ENCODE measurements around the gene LRRC4B. TPM values are rescaled to one million over a fixed set of nuclear protein-coding genes. Genes with fewer than 3 reads are reported as not detected.
"Not testable (repeated sequence)": the region's sequence is repeated elsewhere in the genome, so short reads cannot be mapped to it uniquely, and the experiment has no call there.

LRRC4B gene, protein sequence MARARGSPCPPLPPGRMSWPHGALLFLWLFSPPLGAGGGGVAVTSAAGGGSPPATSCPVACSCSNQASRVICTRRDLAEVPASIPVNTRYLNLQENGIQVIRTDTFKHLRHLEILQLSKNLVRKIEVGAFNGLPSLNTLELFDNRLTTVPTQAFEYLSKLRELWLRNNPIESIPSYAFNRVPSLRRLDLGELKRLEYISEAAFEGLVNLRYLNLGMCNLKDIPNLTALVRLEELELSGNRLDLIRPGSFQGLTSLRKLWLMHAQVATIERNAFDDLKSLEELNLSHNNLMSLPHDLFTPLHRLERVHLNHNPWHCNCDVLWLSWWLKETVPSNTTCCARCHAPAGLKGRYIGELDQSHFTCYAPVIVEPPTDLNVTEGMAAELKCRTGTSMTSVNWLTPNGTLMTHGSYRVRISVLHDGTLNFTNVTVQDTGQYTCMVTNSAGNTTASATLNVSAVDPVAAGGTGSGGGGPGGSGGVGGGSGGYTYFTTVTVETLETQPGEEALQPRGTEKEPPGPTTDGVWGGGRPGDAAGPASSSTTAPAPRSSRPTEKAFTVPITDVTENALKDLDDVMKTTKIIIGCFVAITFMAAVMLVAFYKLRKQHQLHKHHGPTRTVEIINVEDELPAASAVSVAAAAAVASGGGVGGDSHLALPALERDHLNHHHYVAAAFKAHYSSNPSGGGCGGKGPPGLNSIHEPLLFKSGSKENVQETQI
- total RNA-seq = not detected

DNA sequence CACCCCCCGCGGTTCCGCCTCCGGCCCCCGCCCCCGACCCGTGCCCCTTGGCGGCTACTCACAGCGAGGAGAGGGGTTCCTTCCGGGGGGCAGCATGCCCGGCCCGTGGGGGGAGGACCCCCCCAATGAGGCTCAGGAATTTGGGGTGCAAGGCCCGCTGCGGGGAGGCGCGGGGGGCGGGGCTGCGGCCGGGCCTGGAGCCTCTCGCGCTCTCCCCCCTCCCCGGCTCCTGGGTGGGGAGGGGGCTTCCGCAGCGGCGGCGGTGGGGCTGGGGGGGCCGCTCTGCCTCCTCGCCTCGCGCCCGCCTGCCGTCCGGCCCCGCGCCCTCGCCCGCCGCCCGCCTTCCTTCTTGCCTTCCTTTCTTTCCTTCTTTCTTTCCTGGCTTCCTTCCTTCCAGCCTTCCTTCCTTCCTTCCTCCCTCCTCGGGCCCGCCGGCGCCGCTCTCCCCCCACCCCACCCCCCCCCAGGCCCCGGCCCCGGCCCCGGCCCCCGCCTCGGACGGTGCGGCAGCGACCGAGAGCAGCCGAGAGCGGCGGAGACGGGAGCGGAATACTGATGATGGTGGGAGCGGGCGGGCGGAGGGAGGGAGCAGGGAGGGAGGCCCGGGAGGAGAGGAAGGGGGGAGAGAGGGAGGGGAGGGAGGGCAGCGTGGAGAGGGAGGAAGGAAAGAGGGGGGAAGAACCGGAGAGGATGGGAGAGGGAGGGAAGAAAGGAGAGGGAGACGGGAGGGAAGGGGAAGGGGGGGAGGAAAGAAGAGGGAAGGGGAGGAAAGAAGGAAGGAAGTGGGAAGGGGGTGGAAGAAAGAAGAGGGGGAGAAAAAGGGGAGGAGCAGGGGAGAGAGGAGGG lies at the start of gene LRRC4B:
LRRC4B (minus strand) TSS at position 554 of the 846 bp plus-strand sequence. CDS start 19,597 bp downstream, outside the sequence.
- Histone ChIP-seq H3K9me3 (ENCODE audit: low read depth, low read length) (no peaks in the 10 kb centered on the region), H3K4me1 (ENCODE audit: insufficient read depth, low read length) (no peaks in the 10 kb centered on the region), H3K27me3 (ENCODE audit: insufficient read depth, low read length) (peaks cover 18% of the 10 kb centered on the region), H3K4me3 (ENCODE audit: low read length) (no peak within 1 kb of the TSS)

DNA sequence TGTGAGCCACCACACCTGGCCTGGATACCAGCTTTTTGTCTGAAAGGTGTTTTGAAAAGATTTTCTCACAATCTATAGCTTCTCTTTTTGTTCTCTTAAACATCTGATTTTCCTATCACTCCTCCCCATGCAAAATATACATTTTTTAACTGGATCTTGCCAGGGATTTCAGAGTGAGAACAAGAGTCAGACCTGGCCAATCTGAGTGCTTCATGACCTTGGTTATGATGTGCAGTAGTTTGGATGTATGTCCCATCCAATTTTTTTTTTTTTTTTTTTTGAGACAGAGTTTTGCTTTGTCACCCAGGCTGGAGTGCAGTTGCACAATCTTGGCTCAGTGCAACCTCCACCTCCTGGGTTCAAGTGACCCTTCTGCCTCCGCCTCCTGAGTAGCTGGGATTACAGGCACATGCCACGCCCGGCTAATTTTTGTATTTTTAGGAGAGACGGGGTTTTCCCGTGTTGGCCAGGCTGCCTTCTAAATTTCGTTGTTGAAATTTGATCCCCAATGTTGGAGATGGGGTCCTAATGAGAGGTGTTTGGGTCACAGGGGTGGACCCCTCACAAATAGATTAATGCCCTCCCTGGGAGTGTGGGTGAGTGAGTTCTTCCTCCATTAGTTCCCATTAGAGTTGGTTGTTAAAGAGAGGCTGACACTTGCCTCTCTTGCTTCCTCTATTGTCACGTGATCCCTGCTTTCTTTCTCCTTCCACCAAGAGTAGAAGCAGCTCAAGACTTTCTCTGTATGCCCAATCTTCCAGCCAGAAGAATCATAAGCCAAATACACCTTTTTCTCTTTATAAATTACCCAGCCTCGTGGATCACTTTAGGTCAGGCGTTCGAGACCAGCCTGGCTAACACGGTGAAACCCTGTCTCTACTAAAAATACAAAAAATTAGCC lies 44.5 kb upstream of the LRRC4B start:
- H3K4me3 ChIP-seq (ENCODE audit: low read length); H3K9me3 ChIP-seq (ENCODE audit: low read depth, low read length); H3K4me1 ChIP-seq (ENCODE audit: insufficient read depth, low read length); H3K27me3 ChIP-seq (ENCODE audit: insufficient read depth, low read length): not testable (repeated sequence)

DNA sequence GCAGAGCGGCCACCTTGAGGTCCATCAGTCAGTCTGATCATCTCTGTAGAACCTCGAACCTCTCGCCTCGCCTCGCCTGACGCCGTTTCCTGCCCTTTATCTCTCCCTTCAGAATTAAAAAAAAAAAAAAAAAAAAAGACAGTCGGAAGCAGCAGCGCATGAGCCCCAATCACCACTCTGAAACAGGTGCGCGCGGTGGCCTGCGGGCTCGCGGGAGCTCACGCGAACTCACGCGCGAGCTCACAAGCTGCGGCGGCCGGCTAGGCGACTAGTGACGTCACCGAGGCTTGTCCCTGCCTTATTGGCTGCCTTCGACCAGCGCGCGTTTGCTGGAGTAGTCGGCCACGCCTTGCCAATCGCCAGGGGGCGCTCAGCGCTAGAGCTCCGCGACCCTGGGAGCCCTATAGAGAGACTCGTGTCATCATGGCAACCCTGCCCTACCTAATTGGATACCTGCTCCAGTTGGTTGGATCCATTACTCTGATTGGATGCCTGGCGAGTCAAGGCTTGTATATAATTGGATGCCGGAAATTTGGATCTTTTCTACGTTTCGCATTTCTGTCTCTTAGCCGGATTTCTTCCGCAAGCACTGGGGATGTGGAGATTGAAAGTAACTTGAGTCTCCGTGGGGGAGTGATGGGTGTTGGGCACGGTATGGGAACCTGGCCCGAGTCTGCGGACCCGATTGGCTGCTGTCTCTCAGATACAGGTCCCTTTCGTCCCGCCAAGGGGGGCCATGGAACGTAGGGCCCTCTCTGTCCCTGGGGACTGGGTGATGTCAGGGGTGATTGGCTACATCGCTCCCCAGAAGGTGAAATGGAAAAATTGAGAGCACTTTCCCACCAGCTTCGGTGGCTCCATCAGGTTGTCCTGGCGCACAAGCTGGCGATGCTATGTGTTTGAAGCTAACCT lies 39.9 kb upstream of the LRRC4B start:
- Histone ChIP-seq H3K9me3 (ENCODE audit: low read depth, low read length) (no peaks in the 10 kb centered on the region), H3K4me1 (ENCODE audit: insufficient read depth, low read length) (peaks cover 10% of the 10 kb centered on the region), H3K27me3 (ENCODE audit: insufficient read depth, low read length) (no peaks in the 10 kb centered on the region), H3K4me3 (ENCODE audit: low read length) (no peak overlapping the region)

DNA sequence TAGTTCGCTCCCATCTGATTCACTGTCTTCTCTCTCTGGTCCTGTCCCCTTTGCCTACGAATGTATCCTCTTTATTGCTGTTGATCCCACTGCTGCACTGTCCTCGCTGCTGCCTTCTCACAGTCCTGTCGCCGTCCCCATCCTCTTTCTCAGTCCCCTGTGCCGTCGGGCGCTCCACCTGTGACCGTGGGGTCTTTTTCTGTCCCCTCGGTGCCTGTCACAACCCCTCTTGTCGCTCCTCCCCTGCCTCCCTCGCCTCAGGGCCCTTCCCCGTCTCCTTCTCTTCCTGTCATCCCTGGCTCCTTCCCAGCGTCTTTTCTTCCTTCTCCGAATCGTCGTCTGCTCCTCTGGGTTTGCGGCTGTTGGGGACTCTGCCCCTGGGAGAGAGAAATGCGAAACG lies 39.2 kb upstream of the LRRC4B start:
- H3K4me3 ChIP-seq (ENCODE audit: low read length) = no peak overlapping the region
- peaks cover 10% of the 10 kb centered on the region for H3K4me1 ChIP-seq (ENCODE audit: insufficient read depth, low read length)
- peaks cover 4% of the 10 kb centered on the region for H3K27me3 ChIP-seq (ENCODE audit: insufficient read depth, low read length)
- H3K9me3 ChIP-seq (ENCODE audit: low read depth, low read length) = no peaks in the 10 kb centered on the region

DNA sequence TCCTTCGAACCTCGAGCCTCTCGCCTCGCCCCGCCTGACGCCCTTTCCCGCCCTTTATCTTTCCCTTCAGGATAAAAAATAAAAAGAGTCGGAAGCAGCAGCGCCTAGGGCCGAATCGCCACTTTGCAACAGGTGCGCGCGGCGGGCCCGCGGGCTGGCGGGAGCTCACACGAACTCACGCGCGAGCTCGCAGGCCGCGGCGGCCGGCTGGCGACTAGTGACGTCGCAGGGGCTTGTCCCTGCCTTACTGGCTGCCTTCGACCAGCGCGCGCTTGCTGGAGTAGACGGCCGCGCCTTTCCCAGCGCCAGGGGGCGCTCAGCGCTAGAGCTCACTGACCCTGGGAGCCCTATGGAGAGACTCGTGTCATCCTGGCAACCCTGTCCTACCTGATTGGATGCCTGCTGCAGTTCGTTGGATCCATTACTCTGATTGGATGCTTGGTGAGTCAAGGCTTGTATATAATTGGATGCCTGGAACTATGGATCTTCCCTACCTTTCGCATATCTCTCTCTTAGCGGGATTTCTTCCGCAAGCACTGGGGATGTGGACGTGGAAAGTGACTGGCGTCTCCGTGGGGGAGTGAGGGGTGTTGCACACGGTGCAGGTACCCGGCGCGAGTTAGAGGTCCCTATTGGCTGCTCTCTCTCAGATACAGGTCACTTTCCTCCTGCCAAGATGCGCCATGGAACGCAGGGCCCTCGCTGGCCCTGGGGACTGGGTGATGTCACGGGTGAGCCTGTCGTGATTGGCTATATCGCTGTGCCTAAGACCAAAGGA lies 38.0 kb upstream of the LRRC4B start:
- not testable (repeated sequence) for H3K9me3 ChIP-seq (ENCODE audit: low read depth, low read length); H3K27me3 ChIP-seq (ENCODE audit: insufficient read depth, low read length); H3K4me1 ChIP-seq (ENCODE audit: insufficient read depth, low read length); H3K4me3 ChIP-seq (ENCODE audit: low read length)

DNA sequence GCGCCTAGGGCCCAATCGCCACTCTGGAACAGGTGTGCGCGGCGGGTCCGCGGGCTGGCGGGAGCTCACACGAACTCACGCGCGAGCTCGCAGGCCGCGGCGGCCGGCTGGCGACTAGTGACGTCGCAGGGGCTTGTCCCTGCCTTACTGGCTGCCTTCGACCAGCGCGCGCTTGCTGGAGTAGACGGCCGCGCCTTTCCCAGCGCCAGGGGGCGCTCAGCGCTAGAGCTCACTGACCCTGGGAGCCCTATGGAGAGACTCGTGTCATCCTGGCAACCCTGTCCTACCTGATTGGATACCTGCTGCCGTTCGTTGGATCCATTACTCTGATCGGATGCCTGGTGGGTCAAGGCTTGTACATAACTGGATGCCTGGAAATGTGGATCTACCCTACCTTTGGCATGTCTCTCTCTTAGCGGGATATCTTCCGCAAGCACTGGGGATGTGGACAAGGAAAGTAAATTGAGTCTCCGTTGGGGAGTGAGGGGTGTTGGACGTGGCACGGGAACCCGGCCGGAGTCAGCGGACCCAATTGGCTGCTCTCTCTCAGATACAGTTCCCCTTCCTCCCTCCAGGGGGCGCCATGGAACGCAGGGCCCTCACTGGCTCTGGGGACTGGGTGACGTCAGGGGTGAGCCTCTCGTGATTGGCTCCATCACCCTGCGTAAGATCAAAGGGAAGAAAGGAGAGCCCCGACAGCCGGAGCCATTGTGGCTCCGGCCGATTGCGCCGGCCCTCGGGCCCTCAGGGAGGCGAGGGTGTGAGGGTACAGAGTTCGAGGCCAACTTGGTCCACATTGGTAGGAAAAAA lies 36.2 kb upstream of the LRRC4B start:
- not testable (repeated sequence) for H3K9me3 ChIP-seq (ENCODE audit: low read depth, low read length); H3K27me3 ChIP-seq (ENCODE audit: insufficient read depth, low read length); H3K4me3 ChIP-seq (ENCODE audit: low read length); H3K4me1 ChIP-seq (ENCODE audit: insufficient read depth, low read length)

DNA sequence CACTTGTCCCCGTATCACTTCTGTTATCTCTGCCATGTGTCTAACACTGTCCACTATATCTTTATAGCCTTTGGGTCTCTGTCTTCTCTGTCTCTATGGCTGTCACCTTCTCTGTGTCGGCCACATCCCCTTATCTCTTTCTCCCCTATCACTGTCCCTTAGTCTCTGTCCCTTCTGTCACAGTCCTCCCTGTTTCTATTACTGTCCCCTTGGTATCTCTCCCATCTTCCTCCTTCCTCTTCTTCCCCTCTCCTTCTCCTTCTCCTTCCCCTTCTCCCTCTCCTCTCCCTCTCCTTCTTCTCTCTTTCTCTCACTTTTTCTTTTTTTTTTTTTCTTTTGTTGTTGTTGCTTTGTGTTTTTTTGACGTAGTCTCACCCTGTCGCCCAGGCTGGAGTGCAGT lies 34.7 kb upstream of the LRRC4B start:
- peaks cover 4% of the 10 kb centered on the region for H3K27me3 ChIP-seq (ENCODE audit: insufficient read depth, low read length)
- no peaks in the 10 kb centered on the region for H3K9me3 ChIP-seq (ENCODE audit: low read depth, low read length)
- peaks cover 5% of the 10 kb centered on the region for H3K4me1 ChIP-seq (ENCODE audit: insufficient read depth, low read length)
- H3K4me3 ChIP-seq (ENCODE audit: low read length) = no peak overlapping the region

DNA sequence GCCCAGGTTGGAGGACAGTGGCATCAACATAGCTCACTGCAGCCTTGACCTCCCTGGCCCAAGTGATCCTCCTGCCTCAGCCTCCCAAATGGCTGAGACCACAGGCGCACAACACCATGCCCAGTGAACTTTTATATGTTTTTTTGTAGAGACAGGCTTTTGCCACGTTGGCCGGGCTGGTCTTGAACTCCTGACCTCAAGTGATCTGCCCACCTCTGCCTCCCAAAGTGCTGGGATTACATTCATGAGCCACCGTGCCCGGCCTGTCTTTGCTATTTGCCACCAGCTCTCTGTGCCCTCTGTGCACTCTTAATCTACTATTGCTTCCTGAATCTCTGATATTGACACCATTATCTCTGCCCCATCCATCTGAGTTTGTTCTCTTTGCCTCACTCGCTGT lies 34.3 kb upstream of the LRRC4B start:
- Histone ChIP-seq H3K9me3 (ENCODE audit: low read depth, low read length) (no peaks in the 10 kb centered on the region), H3K4me1 (ENCODE audit: insufficient read depth, low read length) (peaks cover 1% of the 10 kb centered on the region), H3K27me3 (ENCODE audit: insufficient read depth, low read length) (peaks cover 4% of the 10 kb centered on the region), H3K4me3 (ENCODE audit: low read length) (no peak overlapping the region)

DNA sequence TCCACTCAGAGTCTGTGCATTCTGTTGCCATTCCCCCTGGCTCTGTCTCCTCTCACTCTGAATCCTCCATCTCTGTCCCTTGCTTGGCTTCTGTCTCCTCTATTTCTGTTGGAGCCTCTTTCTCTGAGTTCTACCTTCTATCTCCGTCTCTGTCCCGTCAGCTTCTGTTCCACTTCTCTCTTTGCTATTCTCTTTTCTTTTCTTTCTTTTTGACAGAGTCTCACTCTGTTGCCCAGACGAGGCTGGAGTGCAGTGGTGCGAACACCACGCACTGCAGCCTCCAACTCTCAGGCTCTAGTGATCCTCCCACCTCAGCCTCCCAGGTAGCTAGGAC lies 33.8 kb upstream of the LRRC4B start:
- Histone ChIP-seq H3K27me3 (ENCODE audit: insufficient read depth, low read length) (peaks cover 4% of the 10 kb centered on the region), H3K4me1 (ENCODE audit: insufficient read depth, low read length) (no peaks in the 10 kb centered on the region), H3K9me3 (ENCODE audit: low read depth, low read length) (no peaks in the 10 kb centered on the region), H3K4me3 (ENCODE audit: low read length) (no peak overlapping the region)

DNA sequence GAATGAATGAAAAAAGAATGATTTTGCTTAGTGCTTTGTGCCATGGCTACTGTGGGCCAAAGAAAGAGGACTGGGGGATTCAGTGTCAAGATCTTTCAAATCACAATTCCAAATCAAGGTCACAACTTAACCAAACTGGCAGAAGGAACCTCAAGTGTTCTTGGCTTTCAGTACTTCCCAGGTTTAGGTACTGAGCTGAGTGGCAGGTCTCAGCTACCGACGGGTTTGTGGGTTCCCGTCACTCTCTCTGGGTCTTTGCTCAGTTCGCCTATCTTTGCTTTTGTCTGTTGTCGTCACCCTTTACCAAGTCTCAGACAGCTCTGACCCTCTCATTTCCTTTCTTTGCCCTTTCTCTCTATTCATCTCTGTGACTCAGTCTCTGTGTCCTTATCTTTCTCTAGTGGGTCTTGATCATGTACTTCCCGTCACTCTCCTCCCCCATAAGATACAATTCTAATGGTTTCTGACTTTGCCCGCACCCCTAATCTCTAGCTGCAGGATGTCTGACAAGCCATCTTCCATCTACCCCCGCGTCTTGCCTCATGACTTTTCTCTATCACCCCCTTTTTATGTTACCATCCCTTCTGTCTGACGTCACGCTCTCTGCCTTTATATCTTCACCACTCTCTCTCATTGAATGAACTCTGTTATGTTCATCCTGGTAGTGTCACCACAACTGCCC lies 33.3 kb upstream of the LRRC4B start:
- no peaks in the 10 kb centered on the region for H3K9me3 ChIP-seq (ENCODE audit: low read depth, low read length)
- peaks cover 4% of the 10 kb centered on the region for H3K27me3 ChIP-seq (ENCODE audit: insufficient read depth, low read length)
- H3K4me1 ChIP-seq (ENCODE audit: insufficient read depth, low read length) = no peaks in the 10 kb centered on the region
- H3K4me3 ChIP-seq (ENCODE audit: low read length) = no peak overlapping the region

DNA sequence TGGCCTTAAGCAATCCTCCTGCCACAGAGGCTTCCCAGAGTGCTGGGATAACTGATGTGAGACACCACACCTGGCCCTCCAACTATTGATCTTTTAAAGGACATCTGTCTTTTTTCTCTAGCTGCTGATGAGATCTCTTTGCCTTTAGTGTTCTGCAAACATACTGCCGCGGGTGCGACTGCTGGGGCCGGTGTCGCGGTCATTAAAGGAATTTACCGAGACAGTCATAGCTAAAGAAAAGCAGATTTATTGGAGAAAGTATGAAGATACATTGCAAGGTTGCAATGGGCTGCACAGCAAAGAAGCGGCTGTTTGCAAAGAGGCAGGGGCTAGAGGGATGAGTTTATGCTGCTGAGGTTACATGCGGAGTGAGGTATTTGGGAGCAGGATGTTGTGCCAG lies 31.2 kb upstream of the LRRC4B start:
- Histone ChIP-seq H3K27me3 (ENCODE audit: insufficient read depth, low read length) (peaks cover 4% of the 10 kb centered on the region), H3K4me3 (ENCODE audit: low read length) (no peak overlapping the region), H3K4me1 (ENCODE audit: insufficient read depth, low read length) (no peaks in the 10 kb centered on the region), H3K9me3 (ENCODE audit: low read depth, low read length) (no peaks in the 10 kb centered on the region)

DNA sequence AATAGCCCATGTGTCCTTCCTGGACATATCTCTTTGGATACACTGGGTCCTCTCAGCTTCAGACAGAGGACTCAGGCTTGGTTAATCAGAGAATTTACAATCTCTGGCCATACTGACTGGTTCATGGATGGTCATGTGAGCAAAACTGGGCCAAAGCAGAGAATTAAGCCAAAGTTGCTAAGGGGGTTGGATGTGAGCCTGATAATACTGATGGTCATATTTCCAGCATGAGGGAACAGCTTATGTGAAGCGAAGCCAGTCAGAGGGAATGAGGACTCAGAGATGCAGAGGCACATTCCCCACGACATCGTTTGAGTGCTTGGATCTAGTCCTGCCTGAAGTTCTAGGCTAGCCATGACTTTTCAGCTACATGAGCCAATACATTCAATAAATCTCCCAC lies 22.0 kb upstream of the LRRC4B start:
- H3K4me3 ChIP-seq (ENCODE audit: low read length) = no peak overlapping the region
- H3K27me3 ChIP-seq (ENCODE audit: insufficient read depth, low read length) = no peaks in the 10 kb centered on the region
- no peaks in the 10 kb centered on the region for H3K4me1 ChIP-seq (ENCODE audit: insufficient read depth, low read length)
- H3K9me3 ChIP-seq (ENCODE audit: low read depth, low read length) = no peaks in the 10 kb centered on the region
